GM18861 (cell line): ENCODE data around the gene ACAN.

Source experiments
- ATAC-seq: cut with Tn5 transposase; IDR thresholded peaks from one replicate; pipeline ENCODE4 v1.9.1; 2021; ENCODE audit not compliant: unreplicated experiment

The ACAN gene

DNA sequence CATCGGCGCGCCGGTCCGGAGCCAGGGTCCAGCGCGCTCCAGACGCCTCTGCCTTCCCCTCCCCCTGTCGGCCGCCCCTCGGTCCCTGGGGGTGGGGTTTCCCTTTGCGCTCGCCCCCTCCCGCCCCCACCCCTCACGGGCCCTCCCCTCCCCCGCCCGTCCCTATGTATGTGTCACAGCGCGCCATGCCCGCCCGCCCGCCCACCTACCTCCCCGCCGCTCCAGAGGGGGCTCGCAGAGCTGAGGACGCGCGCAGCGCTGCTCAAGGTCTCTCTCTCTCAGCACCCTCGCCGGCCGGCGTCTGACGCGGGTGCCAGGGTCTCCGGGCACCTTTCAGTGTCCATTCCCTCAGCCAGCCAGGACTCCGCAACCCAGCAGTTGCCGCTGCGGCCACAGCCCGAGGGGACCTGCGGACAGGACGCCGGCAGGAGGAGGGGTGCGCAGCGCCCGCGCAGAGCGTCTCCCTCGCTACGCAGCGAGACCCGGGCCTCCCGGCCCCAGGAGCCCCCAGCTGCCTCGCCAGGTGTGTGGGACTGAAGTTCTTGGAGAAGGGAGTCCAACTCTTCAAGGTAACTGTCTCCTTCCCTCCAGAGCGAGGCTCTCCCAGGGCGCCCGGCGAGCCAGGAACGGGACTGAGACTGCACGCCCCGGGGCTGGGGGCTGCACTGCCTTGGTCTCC is at the start of gene ACAN:
ACAN (plus strand) TSS at position 196 of the 679 bp plus-strand sequence. CDS start 32,771 bp downstream, outside the sequence.
- no peak for ATAC-seq

DNA sequence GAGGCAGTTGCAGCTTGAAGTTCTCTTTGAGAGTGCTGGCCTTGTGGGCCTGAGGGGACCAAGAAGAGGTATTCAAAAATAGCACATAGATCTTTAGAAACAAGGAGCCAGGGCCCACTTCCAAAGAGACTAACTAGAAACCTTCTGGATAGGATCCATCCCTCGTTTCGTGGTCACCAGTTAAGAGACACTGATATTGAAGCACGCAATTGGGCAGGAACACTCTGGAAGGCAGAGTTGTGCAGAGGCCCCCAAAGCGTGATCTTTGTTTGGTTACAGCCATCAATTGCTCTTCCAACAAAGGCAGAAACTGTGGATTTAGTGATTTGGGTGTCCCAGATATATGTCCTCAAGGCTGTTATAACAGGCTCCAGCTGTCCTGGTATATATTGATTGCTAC is 46.7 kb upstream of the ACAN start:
- ATAC-seq: no peak

DNA sequence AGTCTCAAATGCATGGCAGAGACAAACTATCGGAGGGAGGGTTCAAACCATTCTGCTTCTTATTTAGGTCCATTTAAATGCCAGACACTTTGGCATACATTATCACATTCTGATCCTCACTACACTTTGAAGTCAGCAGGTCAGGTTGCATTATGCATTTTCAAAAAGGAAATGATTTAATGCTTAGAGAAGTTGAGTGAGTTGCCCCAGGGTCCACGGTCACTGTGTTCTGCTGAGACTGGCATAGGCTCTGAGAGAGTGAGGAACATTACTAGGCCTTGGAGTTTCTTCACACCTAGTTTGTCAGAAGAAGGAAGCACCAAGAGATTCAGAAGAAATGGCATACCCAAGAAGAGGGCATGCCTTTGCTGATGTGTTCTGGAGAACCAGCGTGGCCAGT is 46.3 kb upstream of the ACAN start:
- ATAC-seq: no peak

- ATAC-seq: no peak
These were observed 43.4 kb upstream of the ACAN start for GRCh38 chr15:88759872-88760271.

DNA sequence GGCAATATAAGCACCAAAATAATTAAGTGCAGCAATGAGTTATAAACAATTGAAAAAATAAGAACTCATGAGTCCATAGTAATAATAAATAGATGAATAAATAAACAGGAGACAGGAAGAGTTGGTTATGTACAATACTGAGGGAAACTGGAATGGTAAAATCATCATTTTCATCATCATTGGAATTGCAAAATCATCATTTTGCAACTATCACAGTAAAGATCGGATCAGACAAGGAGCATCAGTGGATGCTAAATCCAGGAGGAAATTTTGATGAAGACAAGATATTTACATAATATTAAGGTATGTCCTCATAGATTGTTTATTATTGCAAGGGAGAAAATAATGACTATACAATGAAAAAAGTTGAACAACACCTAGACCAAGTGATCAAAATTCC is 38.8 kb upstream of the ACAN start:
- ATAC-seq: no peak

DNA sequence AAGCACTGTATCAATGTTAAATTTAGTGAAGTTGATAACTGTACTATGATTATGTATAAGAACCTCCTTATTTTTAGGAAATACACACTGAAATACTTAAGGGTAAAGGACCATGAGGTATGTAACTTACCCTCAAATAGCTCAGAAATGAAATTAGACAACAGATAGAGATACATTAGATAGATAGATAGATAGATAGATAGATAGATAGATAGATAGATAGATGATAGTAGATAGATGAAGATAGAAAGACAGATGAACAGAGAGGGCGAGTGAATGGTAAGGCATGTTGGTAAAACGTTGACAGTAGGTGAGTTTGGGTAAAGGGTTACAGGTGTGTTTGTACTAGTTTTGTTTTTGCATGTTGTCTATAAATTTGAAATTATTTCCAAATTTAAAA is 38.0 kb upstream of the ACAN start:
- no peak for ATAC-seq

GRCh38 chr15:88769161-88769971 is 33.9 kb upstream of the ACAN start:
- ATAC-seq: no peak

- no peak for ATAC-seq
These were observed 27.5 kb upstream of the ACAN start for GRCh38 chr15:88775776-88776175.

DNA sequence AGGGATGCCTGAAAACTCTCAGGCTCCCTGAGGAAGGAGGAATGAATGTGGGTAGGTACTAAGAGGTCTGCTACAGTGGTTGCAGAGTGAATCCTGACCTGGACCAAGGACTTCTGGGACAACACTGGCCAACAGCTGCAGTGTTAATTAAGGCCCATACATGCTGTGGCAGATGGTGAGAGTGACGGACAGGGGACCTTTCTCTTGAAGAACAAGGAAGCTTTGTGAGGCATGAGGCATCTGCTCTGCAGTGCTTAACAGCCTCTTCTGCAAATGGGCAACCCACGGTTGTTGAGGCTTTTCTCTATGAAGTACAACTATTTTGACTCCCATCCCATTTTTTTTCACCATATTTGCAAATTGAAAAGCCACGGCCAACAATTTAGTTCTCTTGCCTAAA is 26.6 kb upstream of the ACAN start:
- ATAC-seq: no peak

DNA sequence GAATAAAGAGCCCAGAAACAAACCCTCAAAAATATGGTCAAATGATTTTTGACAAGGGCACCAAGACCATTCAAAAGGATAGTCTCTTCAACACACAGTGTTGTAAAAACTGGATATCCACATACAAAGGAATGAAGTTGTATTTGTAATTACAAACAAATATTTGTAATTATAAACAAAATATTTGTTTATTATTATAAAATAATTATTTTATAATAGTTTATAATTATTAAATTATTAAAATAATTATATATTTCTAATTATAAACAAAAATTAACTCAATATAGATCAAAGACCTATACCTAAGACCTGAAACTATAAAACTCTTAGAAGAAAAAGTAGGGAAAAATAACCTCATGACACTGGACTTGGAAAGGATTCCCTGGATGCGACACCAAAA is 23.3 kb upstream of the ACAN start:
- no peak for ATAC-seq

DNA sequence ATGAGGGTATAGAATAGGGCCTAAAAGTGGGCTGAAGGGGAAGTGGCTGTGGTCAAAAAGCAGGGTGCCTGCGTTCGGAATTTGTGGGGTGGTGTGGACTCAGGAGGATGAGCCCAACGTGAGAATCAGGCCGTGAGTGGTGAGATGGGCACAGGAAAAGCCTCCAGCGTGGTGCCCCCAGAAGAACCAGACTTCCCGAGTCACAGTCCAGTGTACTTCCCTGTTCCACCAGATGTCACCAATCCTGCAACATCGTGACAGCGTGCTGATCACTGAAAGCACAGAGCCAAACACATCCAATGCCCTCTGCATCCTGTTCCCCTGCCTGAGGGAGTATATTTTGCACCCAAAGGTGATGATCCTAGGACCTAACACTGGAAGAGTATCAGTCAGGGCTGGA is 20.8 kb upstream of the ACAN start:
- no peak for ATAC-seq

DNA sequence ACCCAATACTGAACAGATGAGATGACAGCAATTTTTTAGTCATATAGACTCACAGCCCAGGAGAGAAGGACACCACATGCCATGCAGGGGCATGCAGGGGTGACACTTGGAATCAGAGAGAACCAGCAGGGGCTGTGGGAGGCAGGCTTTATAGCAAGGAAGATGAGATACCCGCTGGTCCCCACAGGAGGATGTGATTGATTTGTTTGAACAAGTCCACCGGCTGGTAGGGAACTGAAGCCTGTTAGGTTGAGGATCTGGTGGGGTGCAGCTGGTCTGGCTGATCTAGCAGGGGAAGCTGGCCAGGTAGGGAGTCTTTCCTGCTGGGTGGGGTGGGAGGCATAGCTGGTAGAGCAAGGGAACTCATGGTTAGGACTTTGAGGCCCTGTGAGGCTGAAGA is 18.0 kb upstream of the ACAN start:
- ATAC-seq: no peak

DNA sequence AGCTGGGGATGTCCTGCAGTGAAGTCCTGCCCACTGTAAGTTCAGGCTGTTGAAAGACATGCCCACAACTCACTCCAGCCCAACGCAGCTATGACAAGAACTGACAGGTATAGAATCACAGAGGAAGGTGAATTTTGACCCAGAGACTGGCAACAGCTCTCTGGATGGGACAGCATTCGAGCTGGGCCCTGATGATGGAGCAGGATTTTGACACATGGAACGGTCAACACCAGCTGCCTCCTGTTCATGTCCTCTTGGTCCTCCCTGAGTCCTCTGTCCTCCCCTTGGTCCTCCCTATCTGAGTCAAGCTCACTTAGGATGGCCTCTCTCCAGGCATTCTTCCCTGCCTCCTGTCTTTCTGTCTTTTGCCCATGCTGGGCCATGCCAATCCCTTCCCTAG is 15.2 kb upstream of the ACAN start:
- ATAC-seq: no peak

- ATAC-seq: no peak
These were observed 14.4 kb upstream of the ACAN start for GRCh38 chr15:88788816-88789215.

DNA sequence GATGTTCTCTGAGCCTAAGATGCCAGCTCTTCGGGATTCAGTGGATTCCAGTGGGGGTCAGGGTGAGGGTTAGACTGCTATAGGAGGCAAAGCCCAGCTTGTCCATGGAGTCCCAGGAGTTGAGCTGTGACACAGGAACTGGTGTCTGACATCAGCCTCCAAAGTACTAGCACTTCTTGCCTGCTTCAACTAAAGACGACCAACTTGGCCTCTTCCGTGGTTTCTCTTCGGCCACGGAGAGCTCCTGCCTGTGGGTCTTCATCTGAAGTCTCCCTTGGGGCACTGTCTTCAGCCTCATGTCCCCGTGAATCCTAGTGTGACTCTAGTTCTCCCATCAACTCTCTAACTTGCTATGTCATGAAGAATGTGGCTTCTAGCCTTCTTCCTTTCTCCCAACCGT is 12.8 kb upstream of the ACAN start:
- ATAC-seq: no peak

GRCh38 chr15:88791637-88792036 is 11.6 kb upstream of the ACAN start:
- ATAC-seq: no peak

DNA sequence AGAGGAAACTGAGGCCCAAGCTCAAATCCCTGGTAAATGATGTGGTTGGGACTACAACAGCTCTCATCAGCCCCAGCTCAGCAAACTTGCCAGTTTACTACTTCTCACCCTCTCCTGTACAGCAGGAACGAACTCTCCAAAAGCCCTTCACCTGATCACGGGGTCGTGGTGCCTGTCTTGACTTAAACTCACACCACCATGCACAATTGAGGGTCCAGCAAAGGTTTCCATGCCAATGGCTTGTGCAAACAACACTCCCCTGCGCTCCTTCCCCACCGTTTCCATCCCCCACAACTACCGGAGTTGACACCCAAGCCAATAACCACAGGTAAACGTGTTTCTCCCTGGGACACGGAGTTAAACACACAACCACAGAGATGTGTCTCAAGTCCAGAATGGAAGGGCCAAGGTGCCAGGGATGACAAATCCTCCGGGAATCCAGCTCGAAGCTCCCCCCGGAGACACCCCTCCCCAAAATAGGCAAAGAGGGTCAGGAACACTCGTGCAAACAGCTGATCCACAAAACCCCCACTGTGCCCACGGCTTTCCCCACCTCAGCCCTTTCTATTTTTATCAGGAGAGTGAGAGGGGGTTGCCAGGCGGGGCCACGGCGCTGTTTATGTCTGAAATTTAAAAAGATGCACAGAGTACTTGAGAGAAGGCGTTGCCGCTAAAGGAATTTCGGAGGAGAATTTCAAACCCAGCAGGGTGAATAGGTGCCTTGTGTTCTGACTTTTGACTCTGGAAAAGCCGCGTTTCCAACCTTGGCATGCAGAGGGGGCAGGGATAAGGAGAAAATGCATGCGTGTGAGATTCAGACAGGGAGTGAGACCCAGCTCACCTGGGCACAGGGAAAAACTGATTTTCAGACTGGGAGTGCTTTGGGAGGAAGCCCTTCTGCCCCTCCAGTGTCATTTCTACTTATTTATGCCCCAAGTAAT is 10.6 kb upstream of the ACAN start:
- ATAC-seq: no peak

DNA sequence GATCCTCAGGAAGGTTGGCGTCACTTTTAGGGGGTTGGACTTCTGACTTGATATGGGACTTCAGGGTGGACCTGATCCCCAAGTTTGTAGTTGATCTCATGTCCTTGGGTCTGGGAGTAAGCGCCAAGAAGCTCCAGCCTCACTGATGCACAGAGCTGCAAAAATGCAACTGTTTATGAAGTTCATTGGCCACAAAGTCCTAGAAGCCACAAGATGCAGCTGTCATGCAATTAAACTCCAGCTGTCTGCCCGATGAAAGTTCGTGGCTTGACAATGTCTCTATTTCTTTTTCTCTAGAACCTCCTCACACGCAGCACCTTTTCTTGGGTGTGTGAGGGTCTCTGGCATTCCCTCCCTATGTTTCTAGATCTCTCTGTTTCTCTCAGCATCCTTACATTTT is 9.2 kb upstream of the ACAN start:
- no peak for ATAC-seq

DNA sequence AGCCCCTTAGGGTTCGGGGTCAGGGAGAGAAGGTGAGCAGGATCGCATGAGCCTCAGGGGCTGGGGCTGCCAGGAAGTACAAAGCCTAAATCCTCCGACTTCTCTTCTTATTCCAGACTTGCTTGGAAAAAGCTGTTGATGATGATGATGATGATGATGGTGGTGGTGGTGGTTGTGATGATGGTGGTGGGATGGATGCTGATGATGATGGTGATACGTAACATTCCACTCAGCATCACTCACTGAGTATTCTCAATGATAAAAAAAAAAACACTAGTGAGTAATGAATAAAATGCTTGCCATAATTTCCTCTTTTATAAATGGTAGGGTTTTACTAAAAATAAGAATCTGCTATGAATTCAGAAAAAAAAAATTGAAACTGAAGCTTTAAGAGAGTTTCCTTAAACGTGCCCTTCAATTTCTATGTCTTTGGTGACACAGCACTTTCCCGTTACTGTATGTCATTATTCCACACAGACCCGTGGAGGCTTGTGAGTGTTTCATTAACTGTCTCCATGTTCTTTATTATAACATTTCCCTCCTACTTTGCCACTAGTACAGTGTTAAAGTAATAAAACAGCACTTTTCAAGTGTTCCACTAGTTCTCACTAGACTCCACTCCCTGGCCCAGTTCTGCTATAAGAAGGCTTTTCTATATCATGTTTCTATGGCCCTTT is 5.4 kb upstream of the ACAN start:
- ATAC-seq: no peak

- no peak for ATAC-seq
These were observed 3.9 kb upstream of the ACAN start for GRCh38 chr15:88799341-88799740.

DNA sequence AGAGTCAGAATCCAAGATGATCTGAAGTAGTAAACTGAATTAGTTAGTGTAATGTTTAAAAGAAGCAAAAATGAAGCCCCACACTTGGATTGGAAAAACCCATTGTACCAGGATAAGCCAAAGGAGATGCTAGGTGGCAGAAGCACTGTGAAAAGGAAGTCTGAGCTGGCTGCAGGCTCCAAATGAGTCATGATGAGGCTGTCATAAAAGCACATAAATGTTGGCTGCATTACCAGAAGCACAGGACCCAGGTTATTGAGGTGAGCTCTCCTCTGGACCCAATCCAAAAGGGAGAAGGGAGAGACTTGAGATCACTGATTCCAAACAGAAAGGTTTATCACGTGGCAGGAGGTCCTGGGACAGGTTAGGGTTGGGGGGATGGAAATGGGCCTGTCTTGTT is 3.2 kb upstream of the ACAN start:
- no peak for ATAC-seq
